ENCODE measurements around the gene STARD13. TPM values are rescaled to one million over a fixed set of nuclear protein-coding genes. Genes with fewer than 3 reads are reported as not detected.

STARD13 gene
- total RNA-seq, 1 experiment from 2014 or later, result 2.1 TPM

- H2AFZ ChIP-seq (ENCODE audit: low read length), result no peak overlapping the region
- H4K91ac ChIP-seq (ENCODE audit: insufficient read length, low read depth, low read length), result no peak overlapping the region
- no peak for DNase-seq
- no peaks in the 10 kb centered on the region for H3K23me2 ChIP-seq (ENCODE audit: insufficient read length, low read depth, low read length, poor library complexity, severe bottlenecking)
- H3K79me1 ChIP-seq (ENCODE audit: insufficient read depth, low read depth, low read length, poor library complexity, severe bottlenecking), result no peaks in the 10 kb centered on the region
- H3K9ac ChIP-seq (ENCODE audit: extremely low read depth, insufficient read length, low read length), result no peak overlapping the region
- no peak overlapping the region for H3K56ac ChIP-seq (ENCODE audit: insufficient read length, low read depth, low read length)
- H2BK20ac ChIP-seq (ENCODE audit: low read depth, low read length, poor library complexity, severe bottlenecking), result no peak overlapping the region
- H2BK15ac ChIP-seq (ENCODE audit: low read depth, low read length), result no peak overlapping the region
- H3K27ac Mint-ChIP-seq, result no peak overlapping the region
- no peak overlapping the region for H4K8ac ChIP-seq (replicated peaks; ENCODE audit: insufficient read length, low read depth, low read length)
- no peak overlapping the region for H2BK5ac ChIP-seq (ENCODE audit: insufficient read length, low read length)
- no peak overlapping the region for H2AK5ac ChIP-seq (ENCODE audit: insufficient read length, low read length)
- no peaks in the 10 kb centered on the region for H3K9me3 ChIP-seq (ENCODE audit: control insufficient read depth, low read depth, low read length)
- no CpG with 5 or more reads among the region's 4 CpGs for WGBS (ENCODE audit: extremely low coverage, insufficient read length, low lambda C conversion rate)
- no peak overlapping the region for H3K27ac ChIP-seq (ENCODE audit: insufficient read length, low read depth, low read length)
- no peak overlapping the region for H4K5ac ChIP-seq (ENCODE audit: insufficient read length, low read depth, low read length)
- no peak overlapping the region for H2BK12ac ChIP-seq (ENCODE audit: insufficient read length, low read depth, low read length)
- peaks cover 3% of the 10 kb centered on the region in 2 experiments; a peak in 2 of 5 replicates for H3K9me3 Mint-ChIP-seq
- H4K20me1 ChIP-seq (ENCODE audit: control insufficient read depth, insufficient read depth, insufficient read length), result no peaks in the 10 kb centered on the region
- no peaks in the 10 kb centered on the region for H3K4me1 ChIP-seq (ENCODE audit: insufficient read depth, low read length)
- H3K14ac ChIP-seq (ENCODE audit: insufficient read depth, low read length), result no peak overlapping the region
- no peak overlapping the region for H3K4me2 ChIP-seq (ENCODE audit: insufficient read depth, insufficient read length, low read length)
- H3T11ph ChIP-seq (ENCODE audit: low read length), result no peak overlapping the region
- no peak overlapping the region for H2BK120ac ChIP-seq (ENCODE audit: low read depth, low read length, poor library complexity, severe bottlenecking)
- no peak overlapping the region for H3K23ac ChIP-seq (ENCODE audit: insufficient read length, low read depth, low read length)
- H3K4me1 Mint-ChIP-seq, result no peaks in the 10 kb centered on the region
- H3K79me2 ChIP-seq (ENCODE audit: insufficient read depth, low read length), result no peaks in the 10 kb centered on the region
- no peaks in the 10 kb centered on the region for H3K27me3 Mint-ChIP-seq (ENCODE audit: low read depth)
- H3K4me3 Mint-ChIP-seq, result no peak overlapping the region
- no peak overlapping the region for H3K18ac ChIP-seq (ENCODE audit: insufficient read length, low read depth, low read length)
- no peaks in the 10 kb centered on the region for H3K27me3 ChIP-seq (ENCODE audit: insufficient read depth, low read length)
- peaks cover 0 to 3% (median 0%) of the 10 kb centered on the region in 3 experiments; a peak in 1 of 7 replicates for H3K36me3 Mint-ChIP-seq (ENCODE audit: insufficient read depth in 1 of 3, low read depth in 3 of 3)
- TF ChIP-seq CTCF (conservative IDR thresholded peaks at IDR 0.05), result peak; percentile 44; the same call in 2 of the 3 replicates
- no peak overlapping the region for H3K4ac ChIP-seq (ENCODE audit: low read depth, low read length)
Measured at GRCh38 chr13:33312150-33312860, 26.8 kb upstream of the STARD13 start.

Measured in H9 (cell line).